ENCODE results near the gene LCN10. TPM values are rescaled to one million over a fixed set of nuclear protein-coding genes. Genes with fewer than 3 reads are reported as not detected.

The LCN10 gene
- total RNA-seq, 1 donor from 2014 or later, result not detected

GRCh38 chr9:136773386-136774044 is 30.8 kb upstream of the LCN10 start:
- Histone ChIP-seq H3K9ac (no peak overlapping the region), H3K27me3 (peaks cover 19% of the 10 kb centered on the region), H3K27ac (no peak overlapping the region), H3F3A (ENCODE audit: low read depth) (peaks cover 11% of the 10 kb centered on the region), H3K9me3 (ENCODE audit: low read depth) (no peaks in the 10 kb centered on the region), H3K36me3 (no peaks in the 10 kb centered on the region), H3K4me3 (no peak overlapping the region), H3K4me2 (no peak overlapping the region), H3K4me1 (no peaks in the 10 kb centered on the region), H4K20me1 (ENCODE audit: low read depth) (no peaks in the 10 kb centered on the region), H3K79me2 (ENCODE audit: low read depth) (no peaks in the 10 kb centered on the region), H2AFZ (replicated peaks) (peak overlapping the region; percentile 69)
- TF ChIP-seq CTCF (IDR thresholded peaks at IDR 0.05), result no peak
- H3K27me3 Mint-ChIP-seq (ENCODE audit: insufficient read depth, low read depth), result peaks cover 20% of the 10 kb centered on the region
- peak; percentile 56 for DNase-seq (ENCODE audit: low spot score)
- no peak overlapping the region for H3K4me3 Mint-ChIP-seq
- H3K9me3 Mint-ChIP-seq, result peaks cover 18% of the 10 kb centered on the region
- peaks cover 12% of the 10 kb centered on the region for H3K4me1 Mint-ChIP-seq
- no peaks in the 10 kb centered on the region for H3K36me3 Mint-ChIP-seq
- no peak overlapping the region for H3K27ac Mint-ChIP-seq

GRCh38 chr9:136771907-136772415 is 29.2 kb upstream of the LCN10 start:
- peaks cover 19% of the 10 kb centered on the region for H3K27me3 ChIP-seq
- H3K9me3 ChIP-seq (ENCODE audit: low read depth), result no peaks in the 10 kb centered on the region
- no peaks in the 10 kb centered on the region for H3K36me3 ChIP-seq
- no peak overlapping the region for H2AFZ ChIP-seq (replicated peaks)
- peaks cover 18% of the 10 kb centered on the region for H3F3A ChIP-seq (ENCODE audit: low read depth)
- no peaks in the 10 kb centered on the region for H3K36me3 Mint-ChIP-seq
- H3K4me1 ChIP-seq, result no peaks in the 10 kb centered on the region
- H3K79me2 ChIP-seq (ENCODE audit: low read depth), result no peaks in the 10 kb centered on the region
- no peak overlapping the region for H3K27ac ChIP-seq
- H3K4me2 ChIP-seq, result no peak overlapping the region
- no peak overlapping the region for H3K9ac ChIP-seq
- H3K27ac Mint-ChIP-seq, result no peak overlapping the region
- H4K20me1 ChIP-seq (ENCODE audit: low read depth), result no peaks in the 10 kb centered on the region
- DNase-seq (ENCODE audit: low spot score), result no peak
- peaks cover 9% of the 10 kb centered on the region for H3K9me3 Mint-ChIP-seq
- H3K4me3 Mint-ChIP-seq, result no peak overlapping the region
- TF ChIP-seq EZH2 (IDR thresholded peaks at IDR 0.05) (no peak), EZH2phosphoT487 (IDR thresholded peaks at IDR 0.05) (no peak), CTCF (IDR thresholded peaks at IDR 0.05) (no peak)
- peaks cover 11% of the 10 kb centered on the region for H3K4me1 Mint-ChIP-seq
- H3K4me3 ChIP-seq, result no peak overlapping the region
- H3K27me3 Mint-ChIP-seq (ENCODE audit: insufficient read depth, low read depth), result peaks cover 11% of the 10 kb centered on the region

- no peaks in the 10 kb centered on the region for H3K4me1 ChIP-seq
- H3K27ac ChIP-seq, result no peak overlapping the region
- peaks cover 25% of the 10 kb centered on the region for H3K27me3 ChIP-seq
- peak overlapping the region; percentile 62 for H3K4me2 ChIP-seq
- no peaks in the 10 kb centered on the region for H3K9me3 ChIP-seq (ENCODE audit: low read depth)
- Mint-ChIP-seq H3K27ac (no peak overlapping the region), H3K36me3 (no peaks in the 10 kb centered on the region), H3K27me3 (ENCODE audit: insufficient read depth, low read depth) (peaks cover 9% of the 10 kb centered on the region), H3K9me3 (peaks cover 9% of the 10 kb centered on the region), H3K4me1 (peaks cover 15% of the 10 kb centered on the region), H3K4me3 (peak overlapping the region; percentile 59)
- H3K9ac ChIP-seq, result no peak overlapping the region
- H3F3A ChIP-seq (ENCODE audit: low read depth), result peaks cover 22% of the 10 kb centered on the region
- no peaks in the 10 kb centered on the region for H3K36me3 ChIP-seq
- peak; percentile 87 for DNase-seq (ENCODE audit: low spot score)
- H4K20me1 ChIP-seq (ENCODE audit: low read depth), result no peaks in the 10 kb centered on the region
- H3K4me3 ChIP-seq, result peak overlapping the region; percentile 30
- H2AFZ ChIP-seq (replicated peaks), result no peak overlapping the region
- H3K79me2 ChIP-seq (ENCODE audit: low read depth), result no peaks in the 10 kb centered on the region
- TF ChIP-seq EZH2phosphoT487 (IDR thresholded peaks at IDR 0.05) (no peak), CTCF (IDR thresholded peaks at IDR 0.05) (peak; percentile 59)
These were observed 27.0 kb upstream of the LCN10 start for GRCh38 chr9:136769710-136770191.
